GM12878 (cell line): Measurements from ENCODE around the gene CNTNAP2. TPM values are rescaled to one million over a fixed set of nuclear protein-coding genes. Genes with fewer than 3 reads are reported as not detected.

ENCODE experiments used
- EP300 ChIP-seq, 2 experiments: fragments of 150-350 bp in 1 of 2; IDR thresholded peaks; 2 replicates each; pipeline ENCODE4 v1.6.1; 2011 to 2012; ENCODE audit warnings: low read depth in 2 of 2, low read length in 2 of 2, borderline replicate concordance in 1 of 2, improper control_type of control experiment in 1 of 2, inconsistent platforms in 1 of 2; ENCODE audit not compliant: control insufficient read depth in 1 of 2
- FOS ChIP-seq: IDR thresholded peaks from 3 replicates; pipeline ENCODE4 v1.6.1; 2011; ENCODE audit warnings: borderline replicate concordance; ENCODE audit not compliant: insufficient read length; ENCODE audit errors: extremely low read depth
- NFIC ChIP-seq: IDR thresholded peaks from 2 replicates; pipeline ENCODE4 v1.6.1; 2012; ENCODE audit warnings: low read depth, mild to moderate bottlenecking, inconsistent platforms, low read length, moderate library complexity
- NR2C2 ChIP-seq: IDR thresholded peaks from 2 replicates; pipeline ENCODE4 v1.6.1; 2011; ENCODE audit warnings: borderline replicate concordance, low read depth; ENCODE audit not compliant: control insufficient read depth, insufficient read length
- PAX8 ChIP-seq: fragments of 450-650 bp; IDR thresholded peaks from 2 replicates; pipeline ENCODE4 v1.6.1; 2017; ENCODE audit warnings: mild to moderate bottlenecking, moderate library complexity
- PRDM15 ChIP-seq: fragments of 450-650 bp; formaldehyde crosslinking; IDR thresholded peaks from 2 replicates; pipeline ENCODE4 v1.4.0; 2020; ENCODE audit warnings: mild to moderate bottlenecking, moderate library complexity
- RAD51 ChIP-seq: fragments of 450-650 bp; IDR thresholded peaks from 2 replicates; pipeline ENCODE4 v1.6.1; 2016; ENCODE audit warnings: moderate library complexity, mild to moderate bottlenecking, inconsistent platforms
- SUZ12 ChIP-seq: fragments of 200-600 bp; sonication (generic); IDR thresholded peaks from one replicate; pipeline ENCODE4 v1.6.1; 2018; ENCODE audit warnings: antibody characterized with exemption, mild to moderate bottlenecking; ENCODE audit not compliant: unreplicated experiment
- ZBTB33 ChIP-seq: fragments of 450-650 bp; IDR thresholded peaks from 2 replicates; pipeline ENCODE4 v1.6.1; 2017; ENCODE audit warnings: mild to moderate bottlenecking
- polyA plus RNA-seq, 11 experiments: library from polyadenylated mRNA; depleted of rRNA in 4 of 11; unstranded in 6 of 11; stranded (reverse) in 5 of 11; fragments of >200 nt; fragmentation: Nextera tagmentation in 4 of 11; fragmentation: Illumina TruSeq in 1 of 11; extraction: Ambion mirVana in 4 of 11; extraction: Trizol in 1 of 11; gene quantifications; 1 replicate in 1 of 11; 2 replicates in 10 of 11; pipeline versions ENCODE4 v1.2.1 to v1.2.3, GENCODE V29; 2011 to 2016; ENCODE audit warnings: inconsistent platforms in 2 of 11, missing spikeins in 2 of 11, low read depth in 1 of 11
- total RNA-seq, 4 experiments: library from RNA; depleted of rRNA in 3 of 4; stranded (reverse); fragments of >200 nt in 3 of 4; fragmentation: Illumina TruSeq in 1 of 4; extraction: Trizol in 1 of 4; gene quantifications; 2 replicates each; pipeline versions ENCODE4 v1.2.1 to v1.2.3, GENCODE V29; 2013 to 2021

The CNTNAP2 gene
- total and polyA plus RNA-seq, 10 of the 15 experiments (the other 5 are each of a cell fraction or from before 2014, with no cell fraction given): 0.03 to 0.08 (median 0.03) TPM; not detected in 7

- TF ChIP-seq ZBTB33 (no peak), PRDM15 (no peak), EP300 (IDR thresholded peaks at IDR 0.05; ENCODE audit: borderline replicate concordance in 1 of 2, control insufficient read depth in 1 of 2, low read depth in 2 of 2, low read length in 2 of 2) (no peak), SUZ12 (no peak), FOS (no peak), NFIC (no peak), NR2C2 (no peak), RAD51 (no peak), PAX8 (no peak)
These were observed 1277.7 kb downstream of the CNTNAP2 start (continued) for GRCh38 chr7:147394329-147394728.
